Activated T-helper 1 cell treated with anti-CD3 and anti-CD28 coated beads, Interleukin-2, amount 50 U/mL, for 16 hours (primary cell): ENCODE measurements around the gene IFNGR2.
"Not testable (repeated sequence)": the region's sequence is repeated elsewhere in the genome, so short reads cannot be mapped to it uniquely, and the experiment has no call there.

Experiments
- DNase-seq, 2 donors: peaks; one replicate each; pipeline ENCODE4 v3.0.0-alpha.2; 2020; ENCODE audit warnings: low read depth in 1 of 2, low spot score in 1 of 2

The IFNGR2 gene

GRCh38 chr21:33402001-33402979, 923 bp upstream of the IFNGR2 start:
- DNase-seq, result no peak

- no peak for DNase-seq
Observed at GRCh38 chr21:33403786-33404585, 773 bp downstream of the IFNGR2 start.

GRCh38 chr21:33406493-33406892, 3.3 kb downstream of the IFNGR2 start:
- no peak for DNase-seq

GRCh38 chr21:33411949-33412430, 8.8 kb downstream of the IFNGR2 start:
- DNase-seq, result no peak

GRCh38 chr21:33412439-33412831, 9.2 kb downstream of the IFNGR2 start:
- not testable (repeated sequence) for DNase-seq

- no peak for DNase-seq
Observed at GRCh38 chr21:33412832-33413519, 9.8 kb downstream of the IFNGR2 start.

- DNase-seq, result no peak
Observed at GRCh38 chr21:33414068-33414467, 10.9 kb downstream of the IFNGR2 start.

GRCh38 chr21:33414926-33415325, 11.7 kb downstream of the IFNGR2 start:
- DNase-seq, result no peak

- no peak for DNase-seq
Observed at GRCh38 chr21:33418691-33419090, 15.5 kb downstream of the IFNGR2 start.

- DNase-seq, result no peak
Observed at GRCh38 chr21:33419538-33420123, 16.4 kb downstream of the IFNGR2 start.

GRCh38 chr21:33421713-33422393, 18.6 kb downstream of the IFNGR2 start:
- DNase-seq, result no peak

- no peak for DNase-seq
Observed at GRCh38 chr21:33424214-33424613, 21.0 kb downstream of the IFNGR2 start.

- no peak for DNase-seq
Observed at GRCh38 chr21:33425825-33426224, 22.6 kb downstream of the IFNGR2 start.

- no peak for DNase-seq
Observed at GRCh38 chr21:33427051-33427450, 23.8 kb downstream of the IFNGR2 start.

GRCh38 chr21:33428669-33429068, 25.5 kb downstream of the IFNGR2 start:
- no peak for DNase-seq

GRCh38 chr21:33430858-33431257, 27.6 kb downstream of the IFNGR2 start:
- DNase-seq, result no peak

- DNase-seq, result no peak
Observed at GRCh38 chr21:33432496-33432895, 29.3 kb downstream of the IFNGR2 start.

GRCh38 chr21:33433001-33433400, 29.8 kb downstream of the IFNGR2 start:
- no peak for DNase-seq

GRCh38 chr21:33433425-33434114, 30.4 kb downstream of the IFNGR2 start:
- no peak for DNase-seq
